HG03039 (cell line): ENCODE measurements around the gene LGR4.

Experiments
- ATAC-seq: cut with Tn5 transposase; IDR thresholded peaks from one replicate; pipeline ENCODE4 v1.9.1; 2021; ENCODE audit warnings: mild to moderate bottlenecking, moderate library complexity; ENCODE audit not compliant: unreplicated experiment

Gene LGR4

DNA sequence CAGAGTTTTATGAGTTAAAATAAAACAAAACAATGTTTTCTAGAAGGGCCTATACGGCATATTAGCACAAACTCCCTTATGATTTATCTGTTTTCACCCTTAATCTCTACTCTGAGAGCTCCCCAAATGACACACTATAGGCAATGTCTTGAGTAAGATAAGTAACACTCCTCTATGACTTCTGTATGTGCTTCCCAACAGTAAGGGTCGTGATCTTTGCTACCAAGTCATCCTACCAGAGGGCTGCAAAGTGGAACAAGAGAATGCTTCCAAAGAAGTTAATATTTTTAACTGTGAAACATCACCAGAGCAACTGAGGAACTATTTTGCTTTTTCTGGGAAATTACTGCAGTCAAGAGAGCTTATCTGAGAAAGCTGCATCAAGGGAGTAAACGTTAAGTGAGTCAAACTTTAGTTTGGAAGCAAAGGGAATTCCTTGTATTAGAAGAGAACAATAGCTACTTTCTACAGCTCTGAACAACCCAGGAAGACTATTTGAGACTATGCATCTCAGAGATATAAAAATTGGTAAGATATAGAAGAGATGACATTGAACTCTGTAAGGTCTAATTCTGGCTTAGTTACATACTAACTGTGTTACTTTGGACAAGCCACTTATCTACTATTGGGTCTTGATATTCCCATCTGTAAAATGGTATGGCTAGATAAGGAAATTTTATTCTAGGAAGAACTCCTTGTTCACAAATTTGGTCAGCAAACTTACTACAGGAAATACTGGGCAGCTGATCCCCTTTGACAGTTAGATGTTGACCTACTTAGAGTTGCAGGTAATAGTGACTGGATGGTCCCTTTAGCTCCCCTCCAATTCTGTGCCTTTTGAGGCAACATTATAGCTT lies 65.9 kb downstream of the LGR4 start:
- ATAC-seq: no peak

DNA sequence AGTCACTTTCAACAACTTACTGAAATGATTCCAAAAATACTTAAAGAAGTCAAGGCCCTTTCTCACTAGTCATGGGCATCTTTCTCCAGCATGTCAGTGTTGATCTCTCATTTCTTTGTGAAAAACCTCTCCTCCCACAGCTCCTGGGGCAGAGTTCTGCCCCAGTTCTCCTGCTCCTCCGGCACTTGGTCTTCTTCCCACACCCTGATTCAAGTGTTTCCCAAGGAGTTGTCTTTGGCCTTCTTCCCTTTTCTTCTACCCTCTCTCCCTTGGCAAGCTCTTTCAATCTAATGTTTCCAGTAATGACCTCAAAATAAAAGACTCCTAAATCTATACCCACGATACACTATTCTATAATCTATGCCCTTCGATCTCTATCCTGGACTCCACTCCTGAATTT lies 67.5 kb downstream of the LGR4 start:
- ATAC-seq: no peak

DNA sequence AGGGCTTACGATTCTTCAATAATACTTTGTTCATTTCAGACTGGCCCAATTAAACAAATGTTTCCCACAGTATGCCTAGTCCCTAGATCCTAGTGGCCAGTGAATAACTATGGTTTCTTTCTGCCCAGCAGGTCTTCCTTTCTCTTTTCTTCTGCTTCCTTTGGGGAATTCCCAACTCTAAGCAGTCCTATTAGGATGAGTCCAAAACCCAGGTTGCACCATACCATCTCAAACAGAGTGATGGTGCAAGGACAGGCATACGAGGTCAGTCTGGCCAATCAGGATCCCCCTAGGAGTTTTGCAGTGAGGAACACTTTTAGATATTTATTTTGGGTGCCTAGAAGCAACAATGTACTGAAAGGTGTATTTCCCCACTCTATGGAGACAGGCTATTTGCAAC lies 68.2 kb downstream of the LGR4 start:
- ATAC-seq: no peak

DNA sequence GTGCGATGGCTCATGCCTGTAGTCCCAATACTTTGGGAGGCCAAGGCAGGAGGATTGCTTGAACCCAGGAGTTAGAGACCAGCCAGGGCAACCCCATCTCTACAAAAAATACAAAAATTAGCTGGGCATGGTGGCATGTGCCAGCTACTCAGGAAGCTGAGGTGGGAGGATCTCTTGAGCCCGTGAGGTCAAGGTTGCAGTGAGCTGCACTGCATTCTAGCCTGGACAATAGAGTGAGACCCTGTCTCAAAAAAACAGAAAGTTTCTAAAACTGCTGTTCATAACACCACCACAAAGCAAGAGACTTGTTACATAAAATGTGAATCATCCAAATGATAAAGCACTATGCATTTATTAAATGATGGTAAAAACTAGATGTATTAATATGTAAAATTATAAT lies 69.4 kb downstream of the LGR4 start:
- no peak for ATAC-seq

DNA sequence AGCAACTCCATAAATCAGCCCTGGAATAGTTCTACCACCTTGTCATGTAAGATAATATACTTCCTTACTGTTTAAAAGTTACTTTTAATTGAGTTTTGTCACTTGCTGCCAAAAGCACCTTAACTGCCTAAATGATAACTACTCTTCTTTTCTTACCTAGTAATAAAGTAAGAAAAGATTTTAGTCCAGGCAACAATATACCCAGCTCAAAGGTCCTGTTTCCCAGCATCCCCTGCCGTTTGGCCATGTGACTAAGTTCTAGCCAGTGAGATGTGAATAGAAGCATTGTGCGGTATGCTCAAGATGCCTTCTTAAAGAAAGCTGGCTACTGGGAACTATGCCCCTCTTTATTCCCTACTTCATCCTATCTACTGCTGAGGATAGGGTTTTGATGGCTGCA lies 70.1 kb downstream of the LGR4 start:
- ATAC-seq: no peak

DNA sequence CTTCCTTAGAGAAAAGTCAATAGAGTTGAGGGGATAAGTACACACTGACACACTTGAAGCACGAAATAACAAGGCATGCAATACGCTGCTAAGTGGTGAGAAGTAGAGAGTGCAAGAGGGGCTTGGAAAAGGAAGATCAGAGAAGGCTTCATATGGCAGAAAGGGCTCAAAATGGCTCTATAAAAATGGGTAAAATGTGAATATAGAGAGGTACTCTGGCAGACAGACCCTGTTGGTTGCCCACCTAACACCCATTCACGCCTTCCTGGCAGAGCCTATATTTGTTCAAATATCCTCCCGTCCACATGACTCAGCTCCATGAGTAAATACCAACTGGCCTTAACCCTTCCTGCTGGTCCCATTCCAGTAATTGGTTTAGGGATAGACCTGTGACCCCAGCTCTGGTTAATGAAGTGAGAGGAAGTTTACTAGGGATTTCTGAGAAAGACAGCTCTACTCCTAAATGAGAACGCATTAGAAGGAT lies 70.7 kb downstream of the LGR4 start:
- no peak for ATAC-seq

DNA sequence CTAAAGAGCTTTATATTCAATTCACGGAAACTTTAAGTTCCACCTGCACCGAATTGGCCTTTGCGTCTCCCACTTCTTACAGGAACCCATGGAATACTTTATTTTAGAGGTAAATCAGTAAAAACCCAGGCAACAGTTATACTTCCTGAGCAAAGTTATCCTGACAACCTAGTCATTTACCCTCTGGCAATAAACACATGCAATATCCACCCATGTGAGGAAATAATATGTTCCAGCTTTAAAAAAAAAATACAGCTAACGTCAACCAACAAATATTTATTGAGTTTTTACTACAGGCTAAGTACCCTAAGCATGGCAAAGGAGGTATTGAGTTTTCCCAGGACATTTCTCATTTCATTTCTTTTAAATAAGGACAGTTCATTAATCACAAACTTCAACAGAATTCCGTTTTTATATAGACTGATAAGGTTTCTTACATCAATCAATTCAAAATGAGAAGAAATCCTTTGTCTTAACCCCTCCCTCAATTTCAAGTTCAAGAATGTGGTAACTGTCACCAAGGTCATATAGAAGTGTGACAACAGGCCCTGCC lies 71.2 kb downstream of the LGR4 start:
- ATAC-seq: no peak

DNA sequence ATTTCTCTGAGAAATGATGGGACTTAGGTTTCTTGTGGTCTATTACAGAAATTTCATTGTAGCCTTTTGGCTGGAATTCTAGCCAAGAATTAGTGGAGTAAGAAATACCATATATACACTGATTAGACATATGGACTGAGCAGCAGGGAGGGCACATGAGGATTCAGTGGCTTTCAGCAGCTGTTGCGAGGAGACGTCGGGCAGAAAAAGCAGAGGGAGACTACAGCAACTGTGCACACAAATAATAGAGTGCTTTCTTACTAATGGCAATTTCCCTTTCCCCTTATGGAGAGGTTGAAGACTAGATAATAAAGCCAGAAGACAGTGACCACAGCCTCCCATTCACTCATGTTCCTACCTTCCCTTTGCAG lies 74.2 kb downstream of the LGR4 start:
- ATAC-seq: no peak

DNA sequence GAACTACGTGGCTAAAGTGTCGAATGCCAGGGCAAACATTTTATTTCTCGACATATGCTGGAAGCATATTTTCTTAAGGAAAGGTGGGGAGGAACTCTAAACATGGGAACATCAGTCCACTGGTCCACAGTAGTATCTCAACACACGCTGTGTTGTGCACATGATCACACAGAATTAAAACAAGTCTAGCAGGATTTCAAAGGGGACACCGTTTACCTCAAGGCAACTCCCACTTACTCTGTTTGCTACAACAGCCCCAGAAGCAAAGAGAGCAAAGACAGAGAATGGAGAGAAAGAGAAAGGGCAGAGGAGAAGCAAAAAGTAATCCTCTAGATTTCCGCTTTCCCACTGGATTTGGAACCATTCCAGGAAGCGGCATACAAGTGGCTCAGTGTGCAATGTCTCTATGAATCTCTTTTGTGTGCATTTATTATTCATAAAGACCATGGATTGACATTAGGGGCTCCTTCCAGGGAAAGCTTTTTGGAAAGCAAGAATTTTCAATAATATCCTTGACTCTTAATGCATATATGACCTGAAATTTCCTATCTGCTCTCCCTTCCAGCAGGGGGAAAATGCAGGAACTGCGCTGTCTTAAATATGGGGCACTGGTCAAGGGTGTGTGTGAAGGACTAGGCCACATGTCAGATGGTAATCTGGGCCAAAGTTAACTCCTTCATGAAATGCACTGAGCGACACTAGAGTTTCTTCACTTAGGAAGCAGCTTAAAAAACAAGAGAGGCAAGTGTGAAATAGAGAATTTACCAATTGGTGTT lies 74.8 kb downstream of the LGR4 start:
- no peak for ATAC-seq

DNA sequence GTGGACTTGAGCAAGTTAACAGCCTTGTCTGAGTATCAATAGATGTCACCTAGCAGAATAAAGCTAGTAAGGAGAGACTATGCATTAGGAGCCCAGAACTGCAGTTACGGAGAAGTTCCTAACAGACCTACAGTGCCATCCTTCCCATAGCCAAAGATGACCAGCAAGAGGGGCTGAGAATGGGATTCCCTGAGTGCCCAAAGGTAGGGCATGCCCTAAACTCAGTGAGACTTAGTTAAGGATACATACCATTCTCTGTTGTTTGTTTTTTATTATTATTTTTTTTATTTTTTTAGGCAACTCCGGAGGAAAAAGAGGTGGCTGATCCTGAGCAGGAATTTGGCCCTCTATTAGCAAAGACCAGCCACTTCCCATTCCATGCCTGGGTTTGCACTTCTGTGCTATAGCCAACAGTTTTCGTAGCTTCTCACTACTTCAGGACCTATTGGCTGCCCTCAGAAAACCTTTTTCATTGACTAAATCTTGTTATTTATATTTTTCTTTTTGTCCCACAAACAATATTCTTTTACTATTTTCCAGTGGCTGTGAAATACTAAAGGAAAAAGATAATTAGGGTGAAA lies 76.2 kb downstream of the LGR4 start:
- ATAC-seq: no peak

DNA sequence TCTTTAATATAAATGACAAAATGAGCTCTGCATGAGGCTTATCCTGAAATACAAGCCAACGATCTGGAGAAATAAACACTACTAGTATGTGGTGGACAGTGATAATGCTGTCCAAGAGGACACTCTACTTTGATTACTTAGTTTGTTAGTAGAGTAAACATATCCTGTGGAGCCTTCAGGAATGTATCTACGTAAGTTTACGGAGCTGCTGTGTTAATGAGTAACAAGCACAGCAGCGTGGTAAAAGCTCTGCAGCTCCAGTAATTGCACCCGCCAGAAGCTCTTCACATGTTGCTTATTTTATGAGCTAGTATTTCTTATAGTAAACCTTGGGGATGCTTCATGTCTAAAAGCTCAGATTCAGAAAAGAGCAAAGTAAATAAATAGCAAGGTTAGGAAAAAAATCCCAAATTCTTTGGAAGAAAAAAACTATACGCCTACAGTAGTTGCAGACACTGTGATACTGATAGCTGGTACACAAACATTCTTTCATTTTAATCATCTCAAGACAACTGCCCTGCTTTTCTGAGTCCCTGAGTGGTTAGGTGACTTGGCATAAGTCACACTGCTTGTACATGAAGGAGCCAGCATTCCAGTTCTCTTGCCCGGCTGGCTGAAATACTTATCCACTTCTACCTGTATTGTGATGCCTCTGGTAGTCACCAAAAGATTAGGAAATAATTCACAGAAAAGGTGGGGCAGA lies 76.9 kb downstream of the LGR4 start:
- no peak for ATAC-seq

DNA sequence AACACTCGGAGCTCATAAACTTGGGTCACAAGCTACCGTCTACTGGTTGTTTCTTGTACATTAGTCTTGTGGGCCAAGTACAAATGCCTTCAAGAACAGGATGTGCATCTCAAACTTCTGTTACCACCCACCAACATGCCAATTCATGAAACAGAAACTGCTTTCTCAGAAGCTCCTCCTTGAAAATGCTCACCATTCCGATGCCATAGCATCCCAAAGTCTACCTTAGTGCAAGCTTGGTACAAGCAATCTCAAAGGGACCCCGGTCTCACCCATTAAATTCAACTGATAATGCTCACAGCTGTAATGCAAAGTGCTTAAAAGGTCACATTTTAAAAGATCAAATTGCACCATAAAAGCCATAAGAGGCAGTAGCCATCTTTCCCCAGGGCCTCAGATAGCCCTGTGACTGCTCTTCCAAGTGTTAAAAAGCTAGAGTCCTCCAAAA lies 77.8 kb downstream of the LGR4 start:
- ATAC-seq: no peak

DNA sequence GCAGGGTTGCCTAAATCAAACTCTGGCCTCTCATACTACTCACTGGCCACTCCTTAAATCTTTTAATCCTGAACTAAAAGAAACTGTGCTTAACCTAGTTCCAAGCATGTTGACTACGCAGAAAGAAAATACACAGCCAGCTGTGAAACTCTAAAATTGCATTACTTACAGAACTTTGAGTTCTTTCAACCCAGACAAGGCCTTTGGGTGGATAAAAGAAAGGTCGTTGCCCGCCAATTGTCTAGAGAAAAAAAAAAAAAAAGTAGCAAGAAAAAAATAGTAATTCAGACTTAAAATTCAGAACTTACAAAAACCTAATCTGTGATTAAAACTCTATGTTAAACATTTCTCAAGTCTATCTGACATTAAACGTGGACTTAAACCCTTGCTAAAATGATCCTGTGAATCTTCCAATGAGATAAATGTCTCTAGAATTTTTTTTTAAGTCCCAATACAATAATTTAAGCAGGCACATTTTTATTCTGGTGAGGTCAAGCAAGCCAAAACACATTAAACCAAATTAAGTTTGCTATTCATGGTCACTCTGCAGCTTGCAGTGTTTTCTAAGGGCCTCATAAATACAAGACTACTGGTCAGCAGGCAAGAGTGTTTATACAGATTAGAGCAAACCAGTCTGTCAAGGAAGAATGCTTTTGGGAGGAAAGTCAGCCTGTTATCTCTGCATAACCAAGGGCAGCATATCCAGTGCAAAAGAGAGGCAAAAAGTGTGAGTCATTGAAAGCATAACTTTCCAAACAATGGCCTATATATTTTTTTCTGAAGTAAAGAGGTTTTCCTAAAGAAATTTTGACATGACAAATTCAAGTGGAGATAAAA lies 80.1 kb downstream of the LGR4 start:
- no peak for ATAC-seq

DNA sequence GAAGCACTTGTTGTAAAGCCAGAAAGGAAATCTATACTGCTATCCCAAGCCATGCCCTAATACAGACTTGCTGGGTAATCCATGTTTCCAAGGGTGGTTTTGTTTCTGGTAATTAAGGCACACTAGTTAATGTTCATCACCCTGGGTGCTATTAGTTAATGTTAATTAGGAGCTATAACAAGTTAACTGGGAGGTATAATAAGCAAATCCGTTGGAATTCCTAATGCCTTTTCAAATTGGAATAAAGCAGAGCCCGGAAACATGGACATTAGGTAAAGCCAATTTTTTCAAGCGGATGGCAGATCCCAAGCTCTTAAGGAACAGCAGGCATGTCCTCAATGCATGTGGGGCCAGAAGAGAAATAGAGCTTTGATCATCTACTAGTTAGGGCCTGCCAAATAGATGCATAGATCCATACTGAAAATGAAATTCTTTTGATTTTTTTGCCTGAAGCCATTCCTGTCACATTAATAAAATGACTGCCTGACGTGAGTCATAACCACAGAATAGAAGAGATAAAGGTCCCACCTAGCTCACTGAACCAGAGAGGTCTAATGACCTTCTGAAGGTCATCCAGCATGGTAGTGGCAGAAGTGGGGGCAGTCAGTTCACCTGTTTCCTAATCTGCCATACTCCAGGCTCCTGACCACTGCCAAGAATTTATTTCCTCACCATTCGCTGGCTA lies 81.1 kb downstream of the LGR4 start:
- no peak for ATAC-seq

DNA sequence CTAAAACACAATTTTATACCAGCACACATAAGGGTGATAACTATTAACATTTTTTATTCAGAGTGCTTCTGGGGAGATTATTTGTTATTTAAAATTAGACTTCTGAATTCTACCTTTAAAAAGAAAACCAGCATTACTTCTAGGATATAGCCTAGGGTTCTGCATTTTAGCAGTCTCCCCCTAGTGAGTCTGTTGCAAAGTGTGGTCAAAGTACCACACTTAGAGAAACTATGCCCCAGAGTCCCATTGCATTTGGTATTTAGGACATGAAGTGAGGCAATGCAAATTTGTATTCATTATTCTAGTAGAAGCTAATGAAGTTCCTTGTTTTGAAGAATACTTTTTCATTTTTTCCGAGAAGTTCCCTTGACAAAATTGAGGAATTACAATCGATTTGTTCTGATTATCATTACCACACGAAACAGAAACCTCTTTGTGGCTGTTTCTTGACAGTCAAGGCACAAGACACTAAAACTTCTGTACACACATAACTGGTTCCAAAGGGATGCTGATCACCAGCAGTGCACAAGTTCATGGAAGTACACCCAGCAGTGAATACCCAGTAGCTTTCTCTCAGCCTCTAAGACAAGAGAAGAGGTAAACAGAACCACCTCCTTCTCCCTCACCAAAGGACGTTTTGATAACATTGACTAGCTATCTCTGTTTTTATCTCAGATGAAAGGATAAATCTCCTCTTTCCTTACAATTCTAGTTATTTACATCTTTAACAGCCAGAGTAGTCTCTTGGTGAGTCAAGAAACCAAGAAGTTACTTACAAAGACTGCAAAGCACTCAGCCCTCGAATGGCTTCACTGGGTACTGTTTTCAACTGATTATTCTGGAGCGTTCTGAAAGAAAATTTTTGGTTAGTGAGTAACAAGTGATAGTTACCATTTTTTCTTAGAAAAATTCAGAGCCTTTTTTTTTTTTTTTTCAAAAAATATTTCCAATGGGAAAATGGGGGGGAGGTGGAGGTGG lies 82.0 kb downstream of the LGR4 start:
- no peak for ATAC-seq

DNA sequence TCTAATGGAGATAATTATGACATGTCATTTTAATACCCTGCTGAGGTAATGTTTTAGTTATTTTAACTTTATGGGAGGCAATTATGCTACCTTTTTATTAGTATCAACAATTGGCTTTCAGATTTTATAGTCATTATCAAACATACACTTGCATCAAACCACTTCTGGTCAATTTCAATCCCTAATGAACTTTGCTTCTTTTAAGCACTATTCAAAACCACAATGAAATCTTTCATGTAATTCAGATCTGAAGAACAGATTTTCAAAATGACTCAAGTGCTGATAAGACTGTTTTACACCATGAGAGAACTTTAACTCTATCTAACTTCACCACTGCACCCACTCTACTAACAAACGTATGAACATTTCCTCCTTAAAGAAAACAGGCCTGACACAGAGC lies 83.7 kb downstream of the LGR4 start:
- ATAC-seq: no peak

DNA sequence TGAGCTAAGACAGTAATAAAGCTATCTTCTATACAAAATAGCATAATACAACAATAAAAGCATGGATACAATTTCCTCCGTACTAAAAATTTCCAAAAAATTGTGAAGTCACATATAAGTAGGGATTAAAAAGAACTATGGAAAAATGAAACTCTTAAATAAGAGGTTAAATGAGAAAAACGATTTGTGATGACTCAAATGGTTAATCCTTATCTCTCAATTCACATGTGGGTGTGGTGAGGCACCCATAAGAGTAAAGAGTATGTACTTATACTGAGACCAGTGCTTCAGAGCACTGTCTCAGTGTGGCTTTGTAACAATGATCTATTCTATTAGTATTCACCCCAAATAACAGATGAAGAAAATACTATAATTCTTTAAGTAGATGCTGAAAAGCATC lies 84.6 kb downstream of the LGR4 start:
- ATAC-seq: peak; percentile 51

DNA sequence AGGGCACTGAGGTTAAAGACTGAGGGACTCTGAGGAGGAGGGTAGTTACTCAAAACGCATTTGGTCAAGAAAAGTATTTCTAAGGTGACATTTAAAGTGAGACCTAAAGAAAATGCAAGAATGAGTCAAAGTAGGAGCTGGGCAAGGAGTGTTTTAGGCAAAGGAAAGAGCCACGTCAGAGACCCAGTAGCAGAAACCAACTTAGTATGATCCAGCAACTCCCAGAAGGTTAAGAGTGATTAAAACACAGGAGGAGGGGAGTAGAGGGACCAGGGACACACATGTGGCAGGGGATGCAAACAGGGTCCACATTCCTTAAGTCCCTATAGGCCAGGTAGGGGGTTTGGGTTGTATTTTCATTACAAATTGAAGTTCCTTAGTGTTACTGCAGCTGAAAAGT lies 85.2 kb downstream of the LGR4 start:
- no peak for ATAC-seq
